Gastroesophageal sphincter (tissue), 3 donors: ENCODE results near the gene GNPTG.

Experiments
- POLR2A ChIP-seq, 2 donors: fragments of 450-650 bp; IDR thresholded peaks; one replicate each; pipeline ENCODE4 v1.6.1; 2017; ENCODE audit warnings: antibody characterized with exemption in 2 of 2, mild to moderate bottlenecking in 2 of 2, moderate library complexity in 1 of 2
- POLR2AphosphoS5 ChIP-seq: sonication (generic); formaldehyde crosslinking; IDR thresholded peaks from one replicate; pipeline ENCODE4 v1.6.1; 2017; ENCODE audit warnings: antibody characterized with exemption
- TF ChIP-seq, protein P1 (sequence below), 4 experiments: fragments of 200-600 bp in 2 of 4; fragments of 450-650 bp in 2 of 4; sonication (generic) in 1 of 4; IDR thresholded peaks; one replicate each; pipeline ENCODE4 v1.5.1; 2017 to 2019; ENCODE audit warnings: antibody characterized with exemption in 4 of 4, mild to moderate bottlenecking in 2 of 4, moderate library complexity in 2 of 4

DNA sequence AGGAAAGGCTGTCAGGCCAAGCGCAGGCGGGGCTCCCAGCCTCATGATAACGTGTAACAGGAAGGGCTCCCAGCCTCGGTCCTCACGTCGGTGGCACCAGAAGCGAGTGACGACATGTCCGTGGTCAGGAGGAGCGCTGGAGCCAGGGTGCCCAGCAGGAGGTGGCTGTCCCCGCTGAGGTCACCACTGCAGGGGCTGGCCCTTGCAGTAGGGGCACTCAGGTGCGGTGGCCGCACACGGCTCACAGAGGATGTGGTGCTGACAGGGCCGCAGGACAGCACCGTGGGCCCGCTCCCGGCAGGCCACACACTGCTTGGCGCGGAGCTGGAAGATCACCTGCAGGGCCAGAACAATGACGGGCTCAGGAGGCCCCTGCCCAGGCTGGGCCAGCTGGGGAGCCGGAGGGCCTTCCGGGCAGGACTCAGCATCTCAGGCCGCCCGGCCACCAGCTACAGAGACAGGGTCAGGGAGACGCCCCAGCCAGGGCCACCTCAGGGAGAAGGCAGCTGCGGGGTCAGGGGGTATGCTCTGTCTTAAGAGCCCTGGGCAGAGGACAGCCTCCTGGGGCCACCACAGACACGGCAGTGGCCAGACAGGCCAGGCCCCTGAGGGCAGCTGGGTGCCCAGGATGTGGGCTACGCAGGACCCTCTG lies 14.5 kb downstream of the GNPTG start:
- TF ChIP-seq, protein P1, sequence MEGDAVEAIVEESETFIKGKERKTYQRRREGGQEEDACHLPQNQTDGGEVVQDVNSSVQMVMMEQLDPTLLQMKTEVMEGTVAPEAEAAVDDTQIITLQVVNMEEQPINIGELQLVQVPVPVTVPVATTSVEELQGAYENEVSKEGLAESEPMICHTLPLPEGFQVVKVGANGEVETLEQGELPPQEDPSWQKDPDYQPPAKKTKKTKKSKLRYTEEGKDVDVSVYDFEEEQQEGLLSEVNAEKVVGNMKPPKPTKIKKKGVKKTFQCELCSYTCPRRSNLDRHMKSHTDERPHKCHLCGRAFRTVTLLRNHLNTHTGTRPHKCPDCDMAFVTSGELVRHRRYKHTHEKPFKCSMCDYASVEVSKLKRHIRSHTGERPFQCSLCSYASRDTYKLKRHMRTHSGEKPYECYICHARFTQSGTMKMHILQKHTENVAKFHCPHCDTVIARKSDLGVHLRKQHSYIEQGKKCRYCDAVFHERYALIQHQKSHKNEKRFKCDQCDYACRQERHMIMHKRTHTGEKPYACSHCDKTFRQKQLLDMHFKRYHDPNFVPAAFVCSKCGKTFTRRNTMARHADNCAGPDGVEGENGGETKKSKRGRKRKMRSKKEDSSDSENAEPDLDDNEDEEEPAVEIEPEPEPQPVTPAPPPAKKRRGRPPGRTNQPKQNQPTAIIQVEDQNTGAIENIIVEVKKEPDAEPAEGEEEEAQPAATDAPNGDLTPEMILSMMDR (IDR thresholded peaks at IDR 0.05), result no peak
- no peak for TF ChIP-seq POLR2AphosphoS5
- TF ChIP-seq POLR2A (IDR thresholded peaks at IDR 0.05), result no peak
